LNCaP clone FGC (cell line): ENCODE results near the gene SORL1.

Experiments
- DNase-seq: peaks from one replicate; pipeline ENCODE4 v3.0.0-alpha.2; 2011; ENCODE audit warnings: low read depth
- H3K4me3 ChIP-seq: 2 replicates; pipeline ENCODE4 v1.5.1; 2011; ENCODE audit warnings: mild to moderate bottlenecking, low read depth, low read length, control low read depth
- CTCF ChIP-seq: IDR thresholded peaks from 2 replicates; pipeline ENCODE4 v1.5.1; 2012; ENCODE audit warnings: mild to moderate bottlenecking; ENCODE audit not compliant: control insufficient read depth, insufficient read depth; ENCODE audit errors: extremely low read depth

SORL1 gene

GRCh38 chr11:121553389-121553788, 101.3 kb downstream of the SORL1 start:
- no peak for DNase-seq
- no peak for TF ChIP-seq CTCF

GRCh38 chr11:121553806-121554205, 101.7 kb downstream of the SORL1 start:
- no peak for TF ChIP-seq CTCF
- DNase-seq: no peak
- no peak overlapping the region for H3K4me3 ChIP-seq

More at GRCh38 chr11:121553389-121553788, 101.3 kb downstream of the SORL1 start:
- H3K4me3 ChIP-seq: no peak overlapping the region

- no peak for DNase-seq
- no peak for TF ChIP-seq CTCF
These were observed 102.4 kb downstream of the SORL1 start for GRCh38 chr11:121554552-121554951.

GRCh38 chr11:121555121-121555520, 103.0 kb downstream of the SORL1 start:
- no peak overlapping the region for H3K4me3 ChIP-seq

More at GRCh38 chr11:121554552-121554951, 102.4 kb downstream of the SORL1 start:
- no peak overlapping the region for H3K4me3 ChIP-seq

GRCh38 chr11:121556937-121557336, 104.8 kb downstream of the SORL1 start:
- no peak for DNase-seq
- TF ChIP-seq CTCF: no peak
- H3K4me3 ChIP-seq: no peak overlapping the region

More at GRCh38 chr11:121555121-121555520, 103.0 kb downstream of the SORL1 start:
- DNase-seq: no peak
- TF ChIP-seq CTCF: no peak

GRCh38 chr11:121557348-121557747, 105.2 kb downstream of the SORL1 start:
- no peak for TF ChIP-seq CTCF
- no peak overlapping the region for H3K4me3 ChIP-seq
- no peak for DNase-seq

GRCh38 chr11:121559606-121560200, 107.6 kb downstream of the SORL1 start:
- H3K4me3 ChIP-seq: no peak overlapping the region
- TF ChIP-seq CTCF: no peak
- DNase-seq: no peak
